Brain microvascular endothelial cell (primary cell): Measurements from ENCODE around the gene PABPC1L2A.
"Not testable (repeated sequence)": the region's sequence is repeated elsewhere in the genome, so short reads cannot be mapped to it uniquely, and the experiment has no call there.

Experiments used
- DNase-seq: peaks from one replicate; pipeline ENCODE4 v3.0.0-alpha.2; 2020
- H3K27ac ChIP-seq: fragments of 250-450 bp; sonication (Bioruptor Pico); 2 replicates; pipeline ENCODE4 v1.5.1; 2020; ENCODE audit warnings: mild to moderate bottlenecking, moderate library complexity
- H3K27me3 ChIP-seq: fragments of 250-450 bp; sonication (Bioruptor Pico); replicated peaks from 2 replicates; pipeline ENCODE4 v1.5.1; 2020; ENCODE audit warnings: mild to moderate bottlenecking
- H3K36me3 ChIP-seq: fragments of 250-450 bp; sonication (Bioruptor Pico); replicated peaks from 2 replicates; pipeline ENCODE4 v1.5.1; 2020; ENCODE audit warnings: mild to moderate bottlenecking
- H3K4me3 ChIP-seq: 2 replicates; pipeline ENCODE4 v1.5.1; 2011; ENCODE audit warnings: low read depth, mild to moderate bottlenecking, control low read depth, low read length, moderate library complexity
- in situ Hi-C: cut with HindIII; loops from 2 replicates; pipeline ENCODE4 v1.10.0; 2017; ENCODE audit warnings: low sequenced_read_pairs, low pct_ligation_motif_present
- TF ChIP-seq, protein P1 (sequence below): IDR thresholded peaks from 2 replicates; pipeline ENCODE4 v1.5.1; 2011; ENCODE audit warnings: low read depth, mild to moderate bottlenecking, moderate library complexity, low read length, control low read depth, inconsistent platforms; ENCODE audit errors: missing control alignments

Gene PABPC1L2A

DNA sequence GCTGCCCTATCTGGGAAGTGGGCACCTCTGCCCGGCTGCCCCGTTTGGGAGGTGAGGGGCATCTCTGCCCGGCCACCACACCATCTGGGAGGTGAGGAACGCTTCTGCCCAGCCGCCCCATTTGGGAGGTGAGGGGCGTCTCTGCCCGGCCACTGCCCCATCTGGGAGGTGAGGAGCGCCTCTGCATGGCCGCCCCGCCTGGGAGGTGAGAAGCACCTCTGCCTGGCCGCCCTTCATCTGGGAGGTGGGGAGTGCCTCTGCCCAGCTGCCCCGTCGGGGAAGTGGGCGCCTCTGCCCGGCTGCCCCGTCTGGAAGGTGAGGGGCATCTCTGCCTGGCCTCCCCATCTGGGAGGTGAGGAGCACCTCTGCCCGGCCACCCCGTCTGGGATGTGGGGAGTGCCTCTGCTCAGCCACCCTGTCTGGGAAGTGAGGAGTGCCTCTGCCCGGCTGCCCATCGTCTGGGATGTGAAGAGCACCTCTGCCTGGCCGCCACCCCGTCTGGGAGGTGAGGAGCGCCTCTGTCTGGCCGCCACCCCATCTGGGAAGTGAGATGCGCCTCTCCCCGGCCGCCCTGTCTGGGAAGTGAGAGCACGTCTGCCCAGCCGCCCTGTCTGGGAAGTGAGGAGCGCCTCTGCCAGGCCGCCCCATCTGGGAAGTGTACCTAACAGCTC lies 9.8 kb downstream of the PABPC1L2A start:
- H3K27me3 ChIP-seq = no peaks in the 10 kb centered on the region
- H3K36me3 ChIP-seq = no peaks in the 10 kb centered on the region
- in situ Hi-C loops = no loop called here
- DNase-seq = no peak
- H3K4me3 ChIP-seq = no peak overlapping the region
- H3K27ac ChIP-seq = no peak overlapping the region
- TF ChIP-seq, protein P1, sequence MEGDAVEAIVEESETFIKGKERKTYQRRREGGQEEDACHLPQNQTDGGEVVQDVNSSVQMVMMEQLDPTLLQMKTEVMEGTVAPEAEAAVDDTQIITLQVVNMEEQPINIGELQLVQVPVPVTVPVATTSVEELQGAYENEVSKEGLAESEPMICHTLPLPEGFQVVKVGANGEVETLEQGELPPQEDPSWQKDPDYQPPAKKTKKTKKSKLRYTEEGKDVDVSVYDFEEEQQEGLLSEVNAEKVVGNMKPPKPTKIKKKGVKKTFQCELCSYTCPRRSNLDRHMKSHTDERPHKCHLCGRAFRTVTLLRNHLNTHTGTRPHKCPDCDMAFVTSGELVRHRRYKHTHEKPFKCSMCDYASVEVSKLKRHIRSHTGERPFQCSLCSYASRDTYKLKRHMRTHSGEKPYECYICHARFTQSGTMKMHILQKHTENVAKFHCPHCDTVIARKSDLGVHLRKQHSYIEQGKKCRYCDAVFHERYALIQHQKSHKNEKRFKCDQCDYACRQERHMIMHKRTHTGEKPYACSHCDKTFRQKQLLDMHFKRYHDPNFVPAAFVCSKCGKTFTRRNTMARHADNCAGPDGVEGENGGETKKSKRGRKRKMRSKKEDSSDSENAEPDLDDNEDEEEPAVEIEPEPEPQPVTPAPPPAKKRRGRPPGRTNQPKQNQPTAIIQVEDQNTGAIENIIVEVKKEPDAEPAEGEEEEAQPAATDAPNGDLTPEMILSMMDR = no peak

GRCh38 chrX:73068467-73069364 lies 10.6 kb downstream of the PABPC1L2A start:
- Histone ChIP-seq H3K27ac (no peak overlapping the region), H3K27me3 (no peaks in the 10 kb centered on the region), H3K36me3 (no peaks in the 10 kb centered on the region), H3K4me3 (no peak overlapping the region)
- in situ Hi-C loops = no loop called here
- no peak for DNase-seq
- TF ChIP-seq, protein P1 = no peak

- H3K27me3 ChIP-seq, DNase-seq, H3K36me3 ChIP-seq, H3K27ac ChIP-seq, H3K4me3 ChIP-seq, in situ Hi-C loops: not testable (repeated sequence)
Observed at GRCh38 chrX:73067761-73068466, 11.4 kb downstream of the PABPC1L2A start.

DNA sequence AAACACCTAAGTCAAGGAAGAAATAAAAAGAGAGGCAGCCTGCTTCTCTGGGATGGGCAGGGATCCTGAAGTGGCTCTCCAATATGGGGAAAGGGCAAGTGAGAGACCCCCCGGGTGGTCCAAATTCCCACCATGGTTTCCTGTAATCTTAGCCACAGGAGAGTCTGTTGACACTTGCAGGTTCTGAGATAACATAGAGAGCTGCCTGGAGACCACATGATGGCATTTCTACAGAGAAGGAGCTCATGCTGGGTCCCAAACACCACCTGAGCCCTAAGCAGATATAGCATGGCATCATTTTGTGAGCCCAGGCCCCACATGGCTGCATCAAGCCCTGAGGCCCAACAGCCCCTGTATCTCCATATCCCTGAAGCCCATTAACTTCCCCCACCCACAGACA lies 50.4 kb downstream of the PABPC1L2A start:
- in situ Hi-C loops = no loop called here
- Histone ChIP-seq H3K36me3 (no peaks in the 10 kb centered on the region), H3K4me3 (no peak overlapping the region), H3K27me3 (no peaks in the 10 kb centered on the region), H3K27ac (no peak overlapping the region)
- no peak for DNase-seq
- TF ChIP-seq, protein P1 = no peak
